Measurements from ENCODE around the gene CHPF.

Gene CHPF

GRCh38 chr2:219506802-219507526 is 36.6 kb downstream of the CHPF start:
- Histone ChIP-seq H3K9me3 (no peaks in the 10 kb centered on the region), H3K4me1 (peaks cover 0 to 38% (median 26%) of the 10 kb centered on the region in 4 donors), H3K27ac (no peak overlapping the region), H3K36me3 (peaks cover 36 to 60% (median 51%) of the 10 kb centered on the region in 3 donors), H3K27me3 (peaks cover 0 to 13% of the 10 kb centered on the region in 2 donors), H3K4me3 (no peak overlapping the region)
- DNase-seq: peak in 1 of 2 donors; percentile 65
- TF ChIP-seq CTCF (IDR thresholded peaks at IDR 0.05): no peak
- intact Hi-C loops (cut with DNase I; ENCODE audit: low total_unique reads): no loop called here

- no peak for TF ChIP-seq CTCF (IDR thresholded peaks at IDR 0.05)
- no peaks in the 10 kb centered on the region for H3K9me3 ChIP-seq
- H3K27ac ChIP-seq: no peak overlapping the region
- peaks cover 0 to 31% (median 23%) of the 10 kb centered on the region in 4 donors for H3K4me1 ChIP-seq
- peaks cover 0 to 7% of the 10 kb centered on the region in 2 donors for H3K27me3 ChIP-seq
- H3K36me3 ChIP-seq: peaks cover 36 to 67% (median 57%) of the 10 kb centered on the region in 3 donors
- intact Hi-C loops (cut with DNase I; ENCODE audit: low total_unique reads): no loop called here
- no peak overlapping the region for H3K4me3 ChIP-seq
- no peak for DNase-seq
Measured at GRCh38 chr2:219506153-219506801, 37.3 kb downstream of the CHPF start.

GRCh38 chr2:219505585-219505984 is 38.0 kb downstream of the CHPF start:
- no peak for DNase-seq
- H3K27me3 ChIP-seq: peaks cover 0 to 2% of the 10 kb centered on the region in 2 donors
- no peak overlapping the region for H3K4me3 ChIP-seq
- H3K27ac ChIP-seq: no peak overlapping the region
- no peaks in the 10 kb centered on the region for H3K9me3 ChIP-seq
- peaks cover 36 to 67% (median 57%) of the 10 kb centered on the region in 3 donors for H3K36me3 ChIP-seq
- TF ChIP-seq CTCF (IDR thresholded peaks at IDR 0.05): no peak
- intact Hi-C loops (cut with DNase I; ENCODE audit: low total_unique reads): no loop called here
- peaks cover 0 to 24% (median 21%) of the 10 kb centered on the region in 4 donors for H3K4me1 ChIP-seq

- no peaks in the 10 kb centered on the region for H3K27me3 ChIP-seq
- intact Hi-C loops (cut with DNase I; ENCODE audit: low total_unique reads): loop anchor here (5.0 kb wide), 1 partner anchor 35 kb away; no protein-coding TSS in a partner anchor
- peaks cover 0 to 16% (median 14%) of the 10 kb centered on the region in 4 donors for H3K4me1 ChIP-seq
- no peak for TF ChIP-seq CTCF (IDR thresholded peaks at IDR 0.05)
- DNase-seq: no peak
- H3K4me3 ChIP-seq: no peak overlapping the region
- H3K27ac ChIP-seq: no peak overlapping the region
- H3K9me3 ChIP-seq: no peaks in the 10 kb centered on the region
- H3K36me3 ChIP-seq: peaks cover 36 to 63% (median 57%) of the 10 kb centered on the region in 3 donors
Measured at GRCh38 chr2:219502618-219503017, 41.0 kb downstream of the CHPF start.

GRCh38 chr2:219501849-219502248 is 41.8 kb downstream of the CHPF start:
- H3K27me3 ChIP-seq: no peaks in the 10 kb centered on the region
- peaks cover 35 to 56% (median 53%) of the 10 kb centered on the region in 3 donors for H3K36me3 ChIP-seq
- no peak overlapping the region for H3K27ac ChIP-seq
- TF ChIP-seq CTCF (IDR thresholded peaks at IDR 0.05): no peak
- no peak for DNase-seq
- H3K9me3 ChIP-seq: no peaks in the 10 kb centered on the region
- H3K4me1 ChIP-seq: peaks cover 0 to 23% (median 21%) of the 10 kb centered on the region in 4 donors
- intact Hi-C loops (cut with DNase I; ENCODE audit: low total_unique reads): loop anchor here (5.0 kb wide), 1 partner anchor 35 kb away; no protein-coding TSS in a partner anchor
- no peak overlapping the region for H3K4me3 ChIP-seq

All from tibial artery (tissue), 4 donors.